Posterior vena cava (tissue), 2 donors: Measurements from ENCODE around the gene TNKS1BP1. TPM values are rescaled to one million over a fixed set of nuclear protein-coding genes. Genes with fewer than 3 reads are reported as not detected.

ENCODE experiments used
- total RNA-seq, 2 donors: library from RNA; stranded (reverse); fragmentation: NEBNext Ultra II Directional; extraction: Animal tissue kit (Norgen Biotek cat#: 25700); gene quantifications; one replicate each; pipeline ENCODE4 v1.2.1, GENCODE V29; 2021
- donor health status: DM: yes; HTN: yes; CAD: no.
- donor health status: DM: yes; HTN: yes; CAD: no.

Gene TNKS1BP1
- total RNA-seq, 2 donors from 2014 or later: 175 to 185 TPM

Other genes with a start within 250 kb of the TNKS1BP1 start
- not detected for gene LRRC55, start 143.0 kb downstream of the TNKS1BP1 start, total RNA-seq
- 10 to 100 TPM; 14.6 to 20.8 TPM for gene APLNR, start 87.7 kb downstream of the TNKS1BP1 start, total RNA-seq
- 10 to 100 TPM; 41.6 to 54.4 TPM for gene SSRP1, start 10.9 kb upstream of the TNKS1BP1 start, total RNA-seq
- gene P2RX3, start 13.4 kb upstream of the TNKS1BP1 start, total RNA-seq: not detected
- gene PRG3, start 56.2 kb upstream of the TNKS1BP1 start, total RNA-seq: not detected
- under 1 TPM; 0.52 to 0.88 TPM for gene PRG2, start 65.7 kb upstream of the TNKS1BP1 start, total RNA-seq
- gene SLC43A3, start 102.2 kb upstream of the TNKS1BP1 start, total RNA-seq: 10 to 100 TPM; 72.6 to 84.7 TPM
- gene RTN4RL2, start 135.6 kb upstream of the TNKS1BP1 start, total RNA-seq: 1 to 10 TPM; 2.0 to 2.9 TPM
- 10 to 100 TPM in 1 of 2 donors, 1 to 10 TPM in 1; 8.1 to 11.5 TPM for gene SLC43A1, start 190.8 kb upstream of the TNKS1BP1 start, total RNA-seq
- 10 to 100 TPM; 31.8 to 38.1 TPM for gene TIMM10, start 205.8 kb upstream of the TNKS1BP1 start, total RNA-seq
- gene SMTNL1, start 212.6 kb upstream of the TNKS1BP1 start, total RNA-seq: not detected
- 10 to 100 TPM; 50.3 to 56.9 TPM for gene UBE2L6, start 242.7 kb upstream of the TNKS1BP1 start, total RNA-seq